Stimulated activated naive B cell treated with anti-CD40 and anti-IgM and Interleukin-4, amounts not matched to agents 10 μg/mL and 1 μg/mL and 100 μg/mL, for 72 hours (primary cell): Measurements from ENCODE around the gene LTBP1.

ENCODE experiments used
- ATAC-seq, 2 donors: fragments of 150-1000 bp; cut with Tn5 transposase; replicated peaks; 2 replicates each; pipeline ENCODE4 v1.10.0; 2021; ENCODE audit warnings: moderate library complexity in 1 of 2
- DNase-seq: peaks from one replicate; pipeline ENCODE4 v3.0.0; 2021
- H3K27ac Mint-ChIP-seq: one replicate; pipeline ENCODE4 v1.8.0; 2022; ENCODE audit warnings: mild to moderate bottlenecking, mixed read lengths
- H3K27me3 Mint-ChIP-seq, 2 donors: one replicate each; pipeline ENCODE4 v1.8.0; 2022; ENCODE audit warnings: mixed read lengths in 2 of 2
- H3K36me3 Mint-ChIP-seq, 2 donors: one replicate each; pipeline ENCODE4 v1.8.0; 2022; ENCODE audit warnings: mixed read lengths in 2 of 2, mild to moderate bottlenecking in 1 of 2
- H3K4me1 Mint-ChIP-seq, 2 donors: one replicate each; pipeline ENCODE4 v1.8.0; 2022; ENCODE audit warnings: mixed read lengths in 2 of 2, mild to moderate bottlenecking in 1 of 2
- H3K4me3 Mint-ChIP-seq, 2 donors: one replicate each; pipeline ENCODE4 v1.8.0; 2022; ENCODE audit warnings: mild to moderate bottlenecking in 2 of 2, mixed read lengths in 2 of 2, moderate library complexity in 1 of 2
- H3K9me3 Mint-ChIP-seq, 2 donors: one replicate each; pipeline ENCODE4 v1.8.0; 2022; ENCODE audit warnings: mixed read lengths in 2 of 2, mild to moderate bottlenecking in 1 of 2

LTBP1 gene

GRCh38 chr2:33019796-33020195, 73.0 kb downstream of the LTBP1 start:
- Mint-ChIP-seq H3K27ac (no peak overlapping the region), H3K27me3 (peaks cover 8 to 18% of the 10 kb centered on the region in 2 donors), H3K36me3 (no peaks in the 10 kb centered on the region), H3K4me3 (no peak overlapping the region), H3K9me3 (no peaks in the 10 kb centered on the region), H3K4me1 (no peaks in the 10 kb centered on the region)
- DNase-seq: no peak
- no peak for ATAC-seq

GRCh38 chr2:33020883-33021282, 74.1 kb downstream of the LTBP1 start:
- Mint-ChIP-seq H3K4me1 (no peaks in the 10 kb centered on the region), H3K4me3 (no peak overlapping the region), H3K36me3 (no peaks in the 10 kb centered on the region), H3K27me3 (peaks cover 8 to 18% of the 10 kb centered on the region in 2 donors), H3K27ac (no peak overlapping the region), H3K9me3 (no peaks in the 10 kb centered on the region)
- DNase-seq (no peak), ATAC-seq (no peak)

- Mint-ChIP-seq H3K4me1 (no peaks in the 10 kb centered on the region), H3K4me3 (no peak overlapping the region), H3K9me3 (no peaks in the 10 kb centered on the region), H3K27ac (no peak overlapping the region), H3K27me3 (peaks cover 8 to 18% of the 10 kb centered on the region in 2 donors), H3K36me3 (no peaks in the 10 kb centered on the region)
- DNase-seq (no peak), ATAC-seq (no peak)
Observed at GRCh38 chr2:33021542-33022227, 74.9 kb downstream of the LTBP1 start.

GRCh38 chr2:33022395-33022985, 75.7 kb downstream of the LTBP1 start:
- H3K4me1 Mint-ChIP-seq: no peaks in the 10 kb centered on the region
- ATAC-seq (no peak), DNase-seq (no peak)
- H3K27me3 Mint-ChIP-seq: peaks cover 8 to 18% of the 10 kb centered on the region in 2 donors
- H3K27ac Mint-ChIP-seq: no peak overlapping the region
- no peaks in the 10 kb centered on the region for H3K9me3 Mint-ChIP-seq
- H3K36me3 Mint-ChIP-seq: no peaks in the 10 kb centered on the region
- H3K4me3 Mint-ChIP-seq: no peak overlapping the region

GRCh38 chr2:33022989-33023727, 76.4 kb downstream of the LTBP1 start:
- no peak overlapping the region for H3K27ac Mint-ChIP-seq
- H3K4me3 Mint-ChIP-seq: no peak overlapping the region
- no peaks in the 10 kb centered on the region for H3K36me3 Mint-ChIP-seq
- no peaks in the 10 kb centered on the region for H3K4me1 Mint-ChIP-seq
- H3K9me3 Mint-ChIP-seq: peaks cover 0 to 2% of the 10 kb centered on the region in 2 donors
- ATAC-seq (no peak), DNase-seq (no peak)
- peaks cover 8 to 18% of the 10 kb centered on the region in 2 donors for H3K27me3 Mint-ChIP-seq

- ATAC-seq (no peak), DNase-seq (no peak)
- Mint-ChIP-seq H3K4me3 (no peak overlapping the region), H3K36me3 (no peaks in the 10 kb centered on the region), H3K9me3 (peaks cover 0 to 2% of the 10 kb centered on the region in 2 donors), H3K4me1 (no peaks in the 10 kb centered on the region), H3K27ac (no peak overlapping the region), H3K27me3 (peaks cover 8 to 18% of the 10 kb centered on the region in 2 donors)
Observed at GRCh38 chr2:33023728-33024500, 77.2 kb downstream of the LTBP1 start.

- ATAC-seq (no peak), DNase-seq (no peak)
- no peaks in the 10 kb centered on the region for H3K4me1 Mint-ChIP-seq
- no peak overlapping the region for H3K27ac Mint-ChIP-seq
- H3K27me3 Mint-ChIP-seq: peaks cover 8 to 18% of the 10 kb centered on the region in 2 donors
- peaks cover 0 to 2% of the 10 kb centered on the region in 2 donors for H3K9me3 Mint-ChIP-seq
- no peaks in the 10 kb centered on the region for H3K36me3 Mint-ChIP-seq
- H3K4me3 Mint-ChIP-seq: no peak overlapping the region
Observed at GRCh38 chr2:33024758-33025157, 78.0 kb downstream of the LTBP1 start.

GRCh38 chr2:33029459-33029858, 82.7 kb downstream of the LTBP1 start:
- Mint-ChIP-seq H3K4me3 (no peak overlapping the region), H3K4me1 (no peaks in the 10 kb centered on the region), H3K27ac (no peak overlapping the region), H3K9me3 (peaks cover 0 to 2% of the 10 kb centered on the region in 2 donors), H3K36me3 (no peaks in the 10 kb centered on the region), H3K27me3 (peaks cover 0 to 1% of the 10 kb centered on the region in 2 donors)
- DNase-seq (no peak), ATAC-seq (no peak)

- no peak overlapping the region for H3K27ac Mint-ChIP-seq
- DNase-seq (no peak), ATAC-seq (no peak)
- H3K4me3 Mint-ChIP-seq: no peak overlapping the region
- H3K9me3 Mint-ChIP-seq: peaks cover 0 to 2% of the 10 kb centered on the region in 2 donors
- no peaks in the 10 kb centered on the region for H3K36me3 Mint-ChIP-seq
- H3K4me1 Mint-ChIP-seq: no peaks in the 10 kb centered on the region
- no peaks in the 10 kb centered on the region for H3K27me3 Mint-ChIP-seq
Observed at GRCh38 chr2:33029926-33030325, 83.2 kb downstream of the LTBP1 start.

- DNase-seq: no peak
- no peak for ATAC-seq
- Mint-ChIP-seq H3K9me3 (peaks cover 0 to 2% of the 10 kb centered on the region in 2 donors), H3K4me1 (no peaks in the 10 kb centered on the region), H3K27ac (no peak overlapping the region), H3K4me3 (no peak overlapping the region), H3K27me3 (no peaks in the 10 kb centered on the region), H3K36me3 (no peaks in the 10 kb centered on the region)
Observed at GRCh38 chr2:33030326-33030725, 83.6 kb downstream of the LTBP1 start.

- Mint-ChIP-seq H3K4me1 (no peaks in the 10 kb centered on the region), H3K4me3 (no peak overlapping the region), H3K27ac (no peak overlapping the region), H3K36me3 (no peaks in the 10 kb centered on the region), H3K27me3 (no peaks in the 10 kb centered on the region), H3K9me3 (peaks cover 0 to 2% of the 10 kb centered on the region in 2 donors)
- no peak for DNase-seq
- ATAC-seq: no peak
Observed at GRCh38 chr2:33032245-33032644, 85.5 kb downstream of the LTBP1 start.

- ATAC-seq (no peak), DNase-seq (no peak)
- Mint-ChIP-seq H3K4me3 (no peak overlapping the region), H3K27me3 (peaks cover 0 to 1% of the 10 kb centered on the region in 2 donors), H3K9me3 (no peaks in the 10 kb centered on the region), H3K4me1 (no peaks in the 10 kb centered on the region), H3K27ac (no peak overlapping the region), H3K36me3 (no peaks in the 10 kb centered on the region)
Observed at GRCh38 chr2:33033606-33034081, 86.9 kb downstream of the LTBP1 start.

GRCh38 chr2:33034784-33035183, 88.0 kb downstream of the LTBP1 start:
- Mint-ChIP-seq H3K27ac (no peak overlapping the region), H3K4me1 (no peaks in the 10 kb centered on the region), H3K9me3 (no peaks in the 10 kb centered on the region), H3K36me3 (no peaks in the 10 kb centered on the region), H3K4me3 (no peak overlapping the region), H3K27me3 (peaks cover 0 to 6% of the 10 kb centered on the region in 2 donors)
- ATAC-seq (no peak), DNase-seq (no peak)

- Mint-ChIP-seq H3K4me1 (no peaks in the 10 kb centered on the region), H3K27me3 (peaks cover 0 to 11% of the 10 kb centered on the region in 2 donors), H3K9me3 (peaks cover 0 to 4% of the 10 kb centered on the region in 2 donors), H3K36me3 (no peaks in the 10 kb centered on the region), H3K27ac (no peak overlapping the region), H3K4me3 (no peak overlapping the region)
- ATAC-seq: no peak
- DNase-seq: no peak
Observed at GRCh38 chr2:33038230-33038629, 91.5 kb downstream of the LTBP1 start.
